ENCODE data around the gene PSMD6.

- TF ChIP-seq POLR2A (IDR thresholded peaks at IDR 0.05; ENCODE audit: borderline replicate concordance, extremely low read depth, insufficient read depth, insufficient read length), result no peak
- no peak for TF ChIP-seq CTCF (IDR thresholded peaks at IDR 0.05 in 2 of 3, conservative IDR thresholded peaks at IDR 0.05 in 1 of 3; ENCODE audit: borderline replicate concordance in 1 of 3, insufficient read depth in 1 of 3, low read depth in 2 of 3, low read length in 2 of 3)
- no peak for TF ChIP-seq SRF (IDR thresholded peaks at IDR 0.05; ENCODE audit: low read depth)
- no peak for TF ChIP-seq RAD21 (IDR thresholded peaks at IDR 0.05; ENCODE audit: low read depth)
- TF ChIP-seq EZH2phosphoT487 (IDR thresholded peaks at IDR 0.05; ENCODE audit: borderline replicate concordance), result no peak
- TF ChIP-seq CEBPB (IDR thresholded peaks at IDR 0.05; ENCODE audit: low read depth), result no peak
These were observed 32.6 kb downstream of the PSMD6 start for GRCh38 chr3:63990733-63991132.

Measured in HCT116 (cell line).